ENCODE measurements around the gene HUNK.

The HUNK gene

DNA sequence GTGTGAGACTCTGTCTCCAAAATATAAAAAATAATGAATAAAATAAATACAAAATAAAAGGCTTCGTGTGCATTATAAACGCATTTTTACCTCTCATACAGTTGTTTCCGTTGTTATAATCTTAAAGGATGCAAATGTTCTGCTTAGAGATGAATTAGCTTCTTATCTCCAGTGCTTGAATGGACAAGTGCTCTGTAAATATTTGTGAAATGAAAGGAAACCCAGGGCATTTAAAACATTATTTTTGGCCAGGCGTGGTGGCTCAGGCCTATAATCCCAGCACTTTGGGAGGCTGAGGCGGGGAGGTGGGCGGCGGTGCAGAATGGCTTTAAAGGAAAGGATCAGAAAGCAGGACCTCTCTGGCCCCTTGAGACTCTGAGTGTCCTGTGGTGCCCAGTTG lies 94.5 kb downstream of the HUNK start:
- no peak for DNase-seq

DNA sequence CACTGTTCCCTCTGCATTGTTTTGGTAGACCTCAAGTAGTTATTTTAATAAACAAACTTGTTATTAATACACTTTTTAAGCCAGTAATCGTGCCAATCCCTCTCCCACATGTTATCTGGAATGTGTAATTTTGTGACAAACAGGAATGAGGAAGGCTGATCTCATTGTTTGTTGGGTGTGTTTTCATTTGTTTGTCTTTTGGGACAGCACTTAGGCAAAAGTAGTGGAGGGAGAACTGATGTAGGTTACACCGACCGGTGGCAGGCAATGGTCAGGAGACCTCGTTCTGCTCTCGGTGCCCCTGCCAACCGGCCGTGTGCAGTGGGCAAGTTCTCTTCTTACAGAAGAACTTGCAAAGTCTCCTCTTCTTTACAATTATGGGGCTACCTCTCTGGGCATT lies 99.8 kb downstream of the HUNK start:
- no peak for DNase-seq

DNA sequence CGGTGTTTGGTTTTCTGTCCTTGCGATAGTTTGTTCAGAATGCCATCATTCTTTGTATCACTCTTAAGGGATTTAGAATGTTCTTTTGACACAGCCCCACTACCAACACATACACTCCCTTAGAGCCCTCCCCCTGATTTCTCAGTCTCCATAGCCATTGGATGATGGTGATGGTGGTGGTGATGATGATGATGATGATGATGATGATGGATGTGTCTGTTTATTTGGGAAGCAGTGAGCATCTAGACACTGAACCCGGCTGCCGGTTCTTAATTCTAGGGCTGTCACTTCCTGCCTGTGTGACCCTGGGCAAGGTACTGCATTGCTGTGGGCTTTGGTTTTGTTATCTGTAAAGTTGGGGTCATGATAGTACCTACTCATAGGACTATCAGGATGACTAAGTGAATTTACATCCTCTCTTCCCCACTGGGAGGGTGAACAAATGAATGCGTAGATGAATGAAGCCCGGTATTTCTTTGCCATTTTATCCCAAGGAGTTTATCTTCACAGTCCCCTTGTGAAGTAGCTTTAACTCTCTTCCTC lies 100.7 kb downstream of the HUNK start:
- no peak for DNase-seq

DNA sequence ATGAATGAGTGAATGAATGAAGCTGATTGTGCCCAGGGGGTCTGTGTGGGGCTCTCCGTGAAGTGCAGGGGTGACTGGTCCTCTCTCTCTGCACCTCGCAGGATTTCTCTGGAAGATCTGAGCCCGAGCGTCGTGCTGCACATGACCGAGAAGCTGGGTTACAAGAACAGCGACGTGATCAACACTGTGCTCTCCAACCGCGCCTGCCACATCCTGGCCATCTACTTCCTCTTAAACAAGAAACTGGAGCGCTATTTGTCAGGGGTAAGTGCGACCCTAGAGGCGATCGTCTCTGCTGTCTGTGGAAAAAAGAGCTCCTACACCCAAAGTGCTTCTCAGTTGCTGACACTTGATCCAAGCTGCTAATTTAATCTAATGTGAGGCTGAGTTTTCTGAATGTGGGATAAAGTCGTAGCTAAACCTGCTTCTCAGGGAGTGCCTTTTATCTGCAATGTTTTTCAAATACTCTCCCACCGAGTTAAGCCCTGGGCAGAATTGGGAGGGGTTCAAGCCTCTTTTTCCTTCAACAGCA lies 101.7 kb downstream of the HUNK start:
- DNase-seq = no peak

DNA sequence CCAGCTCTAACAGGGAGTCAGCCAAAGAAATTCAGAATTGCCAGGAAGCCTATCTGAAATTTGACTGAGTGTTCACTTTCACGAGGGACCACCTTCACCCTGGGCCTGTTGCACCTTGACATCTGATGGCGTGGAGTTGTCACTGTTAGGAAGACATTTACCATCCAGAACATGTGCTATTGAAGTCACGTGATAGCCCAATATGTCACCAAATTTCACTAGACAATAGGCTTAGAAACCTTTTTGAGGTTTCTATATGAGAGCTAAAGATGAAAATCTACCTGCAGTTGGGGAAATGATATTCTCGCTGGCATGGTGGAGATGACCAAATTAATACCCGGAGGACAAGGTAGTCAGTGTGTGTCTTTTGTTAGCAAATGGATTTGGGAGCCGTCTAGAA lies 102.7 kb downstream of the HUNK start:
- no peak for DNase-seq

DNA sequence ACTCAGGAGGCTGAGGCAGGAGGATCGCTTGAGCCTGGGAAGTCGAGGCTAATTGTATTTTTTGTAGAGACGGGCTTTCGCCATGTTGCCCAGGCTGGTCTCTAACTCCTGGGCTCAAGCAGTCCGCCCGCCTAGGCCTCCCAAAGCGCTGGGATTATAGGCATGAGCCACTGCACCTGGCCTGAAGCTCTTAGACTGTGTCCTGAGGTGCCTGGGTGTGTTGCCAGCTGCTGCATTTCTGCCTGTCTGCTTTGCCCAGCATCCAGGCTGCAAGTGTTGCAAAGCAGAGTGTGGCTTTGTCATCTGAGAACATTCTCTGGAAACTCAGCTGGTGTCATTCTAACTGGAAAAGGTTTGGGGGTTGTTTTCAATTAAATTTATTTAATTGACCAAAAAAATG lies 105.0 kb downstream of the HUNK start:
- peak; percentile 76 for DNase-seq

DNA sequence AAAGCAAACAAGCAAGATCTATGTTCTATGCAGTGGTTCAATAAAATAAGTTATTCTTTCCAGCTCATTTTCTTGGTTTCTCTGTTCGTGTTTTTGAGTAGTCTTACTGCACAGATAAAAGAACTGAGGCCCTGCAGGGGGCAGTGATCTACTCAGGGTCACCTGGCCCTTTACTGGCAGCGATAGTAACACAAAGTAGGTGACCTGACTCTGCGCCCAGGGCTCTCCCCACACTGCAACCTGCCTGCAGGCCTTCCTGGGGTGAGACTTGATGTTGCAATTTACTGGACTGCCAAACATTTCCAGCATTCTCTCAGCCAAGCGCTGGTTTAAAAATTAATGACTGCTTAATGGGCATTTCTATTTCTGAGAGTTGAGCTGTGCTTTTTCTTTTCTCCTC lies 110.3 kb downstream of the HUNK start:
- DNase-seq = no peak

DNA sequence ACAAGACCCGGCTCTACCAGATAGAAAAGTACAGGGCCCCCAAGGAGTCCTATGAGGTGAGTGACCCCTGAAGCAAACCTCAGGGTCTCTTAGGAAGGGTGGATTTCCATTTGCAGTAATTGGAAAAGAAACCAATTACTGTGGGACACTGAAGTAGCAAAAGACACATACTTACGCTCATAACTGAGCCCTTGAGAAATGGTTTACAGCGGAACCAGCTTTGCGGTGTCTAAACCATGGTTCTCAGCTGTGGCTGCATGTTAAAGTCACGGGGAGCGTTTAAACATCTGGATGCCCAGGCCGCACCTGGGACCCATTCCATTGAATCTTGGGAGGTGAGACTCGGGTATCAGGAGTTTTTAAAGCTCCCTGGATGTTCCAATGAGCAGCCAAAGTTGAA lies 110.7 kb downstream of the HUNK start:
- DNase-seq = no peak

DNA sequence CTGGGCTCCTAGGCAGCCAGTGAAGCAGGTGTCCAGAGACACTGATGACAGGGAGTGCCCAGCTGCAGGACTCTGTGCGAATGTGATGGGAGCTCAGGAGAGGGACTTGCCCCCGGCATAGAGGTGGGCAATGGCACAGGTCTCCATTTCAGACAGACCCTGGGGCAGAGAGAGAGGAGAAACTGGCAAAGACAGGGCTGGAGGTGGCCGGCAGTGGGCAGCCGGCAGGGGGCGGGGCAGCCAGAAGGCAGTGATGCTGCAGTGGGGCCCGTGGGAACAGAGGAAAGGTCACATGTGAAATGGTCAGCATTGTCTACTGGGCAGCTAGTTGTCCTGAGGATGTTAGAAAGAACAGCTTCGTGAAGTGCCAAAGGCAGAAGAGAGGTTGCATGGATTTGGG lies 112.6 kb downstream of the HUNK start:
- no peak for DNase-seq

DNA sequence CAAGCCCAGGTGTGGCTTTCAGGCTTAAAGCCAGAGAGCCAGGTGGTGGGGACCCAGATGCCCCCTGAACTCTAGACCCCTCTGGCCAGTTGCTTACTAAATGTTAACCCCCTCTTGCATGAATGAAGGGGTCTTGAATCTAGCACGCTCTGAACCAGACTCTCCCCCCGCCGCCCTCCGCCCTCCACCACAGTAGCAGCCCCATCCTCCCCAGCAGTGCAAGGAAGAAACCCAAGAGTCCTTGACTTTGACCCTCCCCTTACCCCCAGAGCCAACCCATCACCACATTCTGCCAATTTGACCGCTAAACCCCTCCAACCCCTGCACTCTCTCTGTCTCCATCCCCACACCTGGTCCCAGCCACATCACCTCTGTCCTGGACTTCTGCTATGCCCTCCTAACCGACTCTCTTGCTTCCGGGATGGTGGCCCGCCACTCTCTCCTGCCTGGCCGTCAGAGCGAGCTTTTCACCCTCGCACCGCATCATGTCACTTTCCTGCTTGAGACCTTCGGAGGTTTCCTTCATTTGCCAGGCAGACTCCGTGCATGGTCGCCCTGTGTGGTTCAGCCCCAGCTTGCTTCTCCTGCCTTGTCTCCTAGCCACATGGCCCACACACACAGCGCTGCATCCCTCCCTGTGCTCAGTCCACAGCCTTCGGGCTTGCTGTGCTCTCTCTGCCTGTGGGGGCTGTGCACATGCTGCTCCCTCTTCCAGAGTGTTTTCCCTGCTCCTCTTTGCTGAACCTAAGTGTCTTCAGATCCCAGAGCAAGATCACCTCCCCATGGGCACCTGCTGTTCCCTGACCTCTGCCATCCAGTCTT lies 113.4 kb downstream of the HUNK start:
- no peak for DNase-seq

DNA sequence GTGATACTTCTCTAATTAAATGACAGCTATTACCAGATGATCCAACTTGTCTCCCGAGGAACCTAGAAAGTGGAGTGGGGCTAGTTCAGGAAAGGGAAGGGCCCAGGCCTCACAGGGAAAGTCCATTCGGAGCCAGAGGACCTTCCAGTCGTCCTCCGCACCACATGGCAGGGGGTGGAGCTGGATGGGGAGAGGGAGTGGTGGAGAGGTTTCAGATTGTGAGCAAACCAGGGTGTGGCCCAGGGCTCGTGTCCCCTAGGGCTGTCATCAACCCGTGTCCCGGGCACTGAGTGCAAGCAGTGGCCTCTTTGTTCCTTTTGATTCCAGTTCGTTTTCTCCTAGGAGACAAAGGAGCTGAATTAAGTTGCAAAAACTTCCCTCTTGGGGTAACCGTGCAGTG lies 114.9 kb downstream of the HUNK start:
- DNase-seq = no peak

DNA sequence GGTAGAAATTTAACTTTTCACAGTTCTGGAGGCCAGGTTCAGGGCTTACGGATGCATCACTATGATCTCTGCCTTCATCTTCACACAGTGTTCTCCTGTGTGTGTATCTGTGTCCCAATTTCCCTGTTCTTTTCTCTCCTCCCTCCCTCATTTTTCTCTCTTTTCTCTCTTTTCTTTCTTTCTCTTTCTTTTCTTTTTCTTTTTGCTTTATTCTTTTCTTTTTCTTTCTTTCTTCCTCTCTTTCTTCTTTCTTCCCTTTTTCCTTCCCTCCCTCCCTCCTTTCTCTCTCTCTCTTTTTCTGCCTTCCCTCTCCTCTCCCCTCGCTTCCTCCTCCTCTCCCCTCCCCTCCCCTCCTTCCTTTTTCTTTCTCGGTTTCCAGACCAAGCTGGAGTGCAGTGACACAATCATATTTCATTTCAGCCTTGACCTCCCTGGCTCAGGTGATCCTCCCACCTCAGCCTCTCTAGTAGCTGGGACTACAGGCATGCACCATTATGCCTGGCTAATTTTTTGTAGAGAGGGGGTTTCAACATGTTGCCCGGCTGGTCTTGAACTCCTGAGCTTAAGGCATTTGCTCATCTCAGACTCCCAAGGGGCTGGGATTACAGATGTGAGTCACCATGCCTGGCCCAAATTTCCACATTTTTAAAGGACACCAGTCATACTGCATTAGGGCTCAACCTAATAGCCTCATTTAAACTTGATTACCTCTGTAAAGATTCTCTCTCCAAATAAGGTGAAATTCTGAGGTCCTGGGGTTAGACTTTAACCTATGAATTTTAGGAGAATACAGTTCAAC lies 115.9 kb downstream of the HUNK start:
- DNase-seq = peak; percentile 13

DNA sequence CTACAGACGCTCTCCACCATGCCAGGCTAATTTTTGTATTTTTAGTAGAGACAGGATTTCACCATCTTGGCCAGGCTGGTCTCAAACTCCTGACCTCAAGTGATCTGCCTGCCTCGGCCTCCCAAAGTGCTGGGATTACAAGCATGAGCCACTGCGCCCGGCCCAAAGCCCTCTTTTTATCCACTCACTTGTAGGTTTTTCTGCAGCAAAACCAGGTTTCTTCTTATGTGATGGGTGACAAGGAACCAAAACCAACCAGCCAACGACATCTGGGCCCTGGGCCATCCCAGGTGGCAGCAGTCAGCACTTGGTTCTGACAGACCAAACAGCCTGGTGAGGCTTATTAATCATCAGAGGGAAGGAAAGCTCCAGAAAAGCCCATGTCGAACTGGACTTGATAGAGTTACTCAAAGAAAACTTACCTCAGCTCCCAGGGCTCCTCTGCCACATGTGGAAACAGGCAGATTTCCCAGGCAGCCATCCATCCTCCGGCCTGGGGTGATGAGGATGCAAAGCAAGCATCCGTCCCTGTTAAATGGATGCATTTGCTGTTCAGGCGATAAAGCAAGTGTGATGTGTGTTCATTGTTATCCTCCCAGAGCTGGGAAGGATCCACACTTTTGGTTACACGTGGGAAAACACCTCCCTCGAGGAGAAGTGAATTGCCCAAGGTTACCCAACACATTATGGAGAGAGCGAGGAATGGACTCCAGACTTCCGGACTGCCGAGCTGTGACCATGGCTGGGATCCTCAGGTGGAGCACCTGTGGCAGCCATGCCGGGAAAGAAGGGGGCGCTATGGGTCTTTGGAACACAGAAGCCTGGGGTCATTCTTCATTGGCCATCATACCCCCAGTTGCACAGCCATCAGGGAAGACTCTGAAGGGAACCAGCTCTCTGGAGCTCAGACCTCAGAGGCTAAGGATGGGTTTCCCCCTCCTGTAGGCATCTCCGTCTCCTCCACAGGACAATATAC lies 118.8 kb downstream of the HUNK start:
- DNase-seq = peak; percentile 50

DNA sequence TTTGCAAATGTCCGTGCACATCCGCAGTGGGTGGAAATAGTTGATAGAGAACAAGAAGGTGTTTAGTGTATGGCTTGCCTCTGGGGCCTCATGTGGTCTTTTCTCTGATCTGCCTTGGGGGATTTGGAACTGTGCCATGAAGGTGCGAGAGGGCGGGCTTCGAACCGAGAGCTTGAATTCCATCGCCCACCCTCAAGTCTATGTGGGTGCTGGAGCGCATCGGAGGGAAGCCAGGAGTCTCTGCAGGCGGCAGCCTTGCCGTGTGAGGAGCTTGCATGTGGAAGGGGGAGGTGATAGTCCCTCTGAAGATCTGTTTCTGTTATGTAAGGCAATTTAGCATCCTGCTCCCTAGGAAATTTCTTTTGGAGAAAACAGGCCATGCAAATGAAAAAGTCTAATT lies 119.6 kb downstream of the HUNK start:
- DNase-seq = no peak

DNA sequence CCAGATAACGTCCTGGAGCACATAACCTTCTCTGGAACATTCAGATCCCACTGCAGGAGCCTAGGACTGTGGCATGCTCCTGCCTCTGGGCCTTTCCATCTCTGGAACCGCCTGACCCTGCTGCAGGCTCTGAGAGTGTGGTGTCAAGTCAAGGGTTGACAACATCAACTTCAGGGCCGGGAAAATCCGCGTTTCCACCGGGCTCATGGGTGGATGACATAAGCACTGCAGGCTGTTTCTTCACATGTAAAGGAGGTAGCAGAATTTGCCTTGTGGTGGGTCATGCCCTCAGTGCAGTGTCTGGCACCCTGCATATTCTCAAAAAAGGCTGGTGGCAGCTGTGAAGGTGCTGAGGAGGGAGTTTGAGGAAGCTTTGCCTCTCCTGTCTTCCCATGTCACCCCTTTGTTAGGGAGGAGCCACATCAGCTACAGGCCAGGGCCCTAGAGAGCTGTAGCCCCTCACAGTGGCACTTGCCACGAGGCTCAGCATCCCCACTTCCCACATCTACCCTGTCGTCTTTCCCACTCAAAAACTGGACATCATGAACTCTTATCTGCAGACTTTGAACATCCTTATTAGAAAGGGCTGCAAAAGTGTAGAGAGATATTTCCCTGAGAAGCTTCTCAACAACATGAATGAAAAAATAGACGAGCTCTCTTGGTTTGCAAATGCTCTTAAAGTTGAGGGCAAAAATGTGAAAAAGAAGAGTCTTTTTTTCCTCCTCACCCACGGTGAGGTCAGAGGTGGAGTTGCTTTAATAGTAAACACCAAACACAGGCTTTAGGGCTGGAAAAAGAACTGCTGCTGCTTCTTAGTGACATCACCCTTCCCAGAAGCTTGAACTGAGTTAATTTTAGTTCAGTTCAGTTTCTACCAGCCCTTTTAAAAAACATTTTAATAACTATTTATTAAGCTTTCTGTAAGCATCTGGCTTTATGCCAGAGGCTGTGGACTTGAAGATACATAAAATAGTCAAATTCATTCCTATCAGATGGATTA lies 121.3 kb downstream of the HUNK start:
- no peak for DNase-seq

DNA sequence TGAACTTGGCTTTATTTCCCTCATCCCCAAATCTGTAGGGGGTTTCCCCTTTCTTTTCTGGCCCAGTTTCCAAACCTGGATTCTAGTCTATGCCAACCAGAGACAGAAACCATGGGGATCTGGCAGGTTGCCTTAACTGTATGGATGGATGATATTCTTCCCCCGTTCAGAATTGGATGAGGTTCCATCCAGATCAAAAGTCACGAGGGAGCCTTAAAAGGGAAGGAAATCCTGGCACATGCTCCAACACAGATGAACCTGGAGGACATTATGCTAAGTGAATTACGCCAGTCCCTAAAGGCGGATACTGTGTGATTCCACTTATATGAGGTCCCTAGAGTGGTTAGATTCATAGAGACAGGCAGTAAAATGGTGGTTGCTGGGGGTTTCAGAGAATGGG lies 124.4 kb downstream of the HUNK start:
- DNase-seq = no peak

DNA sequence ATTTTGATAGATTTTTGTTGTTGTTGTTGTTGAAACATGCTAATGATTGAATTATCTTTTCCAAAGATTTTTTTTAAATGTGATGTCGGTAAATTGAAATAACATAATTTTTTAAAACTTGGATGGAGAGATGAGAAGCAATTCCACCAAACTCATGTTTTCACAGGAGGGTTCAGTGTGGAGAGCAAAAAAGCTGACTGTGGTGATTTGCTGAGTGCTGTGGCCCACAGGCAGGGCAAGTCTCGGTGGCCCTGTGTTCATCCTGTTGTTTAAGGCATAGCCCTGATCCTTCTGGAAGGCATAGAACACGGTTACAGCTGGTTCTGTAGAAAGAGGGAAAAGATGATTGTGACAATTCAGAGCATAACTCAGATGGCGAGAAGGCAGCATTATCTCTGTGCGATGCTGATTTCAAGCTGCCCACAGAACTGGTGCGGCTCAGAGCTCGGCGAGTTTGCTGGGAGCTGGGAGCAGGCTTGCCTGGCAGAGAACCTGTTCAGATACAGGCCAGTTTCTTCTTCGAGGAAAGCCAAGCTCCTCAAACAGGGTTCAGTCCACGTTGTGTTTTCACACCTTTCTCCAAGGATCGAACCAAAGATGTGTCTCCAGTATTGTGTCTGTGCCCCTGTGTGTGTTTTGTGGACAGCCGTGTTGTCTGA lies 127.1 kb downstream of the HUNK start:
- DNase-seq = no peak

DNA sequence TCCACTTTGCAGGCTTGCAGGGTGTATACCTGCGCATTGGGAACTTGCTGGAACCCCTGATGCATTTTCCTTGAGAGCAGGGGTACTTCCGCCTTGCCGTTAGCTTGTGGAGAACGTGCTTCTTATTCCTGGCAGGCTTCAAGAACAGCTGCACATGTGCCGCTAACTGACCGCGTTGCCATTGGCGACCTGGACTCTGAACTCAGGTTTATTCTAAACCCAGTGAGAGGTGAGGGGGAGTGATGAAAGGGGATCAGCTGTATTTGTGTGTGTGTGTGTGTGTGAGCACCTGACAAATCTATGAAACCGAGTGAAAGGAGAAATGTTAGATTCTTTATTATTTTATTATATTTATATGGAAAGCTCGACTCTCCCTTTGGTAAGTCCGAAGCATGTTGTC lies 128.6 kb downstream of the HUNK start:
- DNase-seq = peak; percentile 28

DNA sequence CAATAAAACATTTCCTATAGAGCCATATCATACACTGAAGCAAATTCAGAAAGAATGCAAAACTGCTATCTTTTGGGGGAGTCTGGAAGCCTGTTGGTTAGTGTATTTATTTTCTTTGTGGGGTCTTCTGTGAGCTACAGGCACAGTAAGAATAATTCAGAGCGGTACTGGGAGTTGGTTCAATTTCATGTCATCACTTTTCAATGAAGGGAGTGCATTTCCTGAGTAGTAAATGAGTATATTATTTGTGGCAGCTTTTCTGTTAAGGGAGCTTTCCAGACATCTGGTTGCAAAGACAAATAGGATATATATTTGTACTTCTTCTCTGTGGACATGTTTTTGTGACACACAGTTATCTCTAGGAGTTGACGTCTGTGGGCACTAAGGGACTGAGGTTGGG lies 130.6 kb downstream of the HUNK start:
- DNase-seq = no peak

DNA sequence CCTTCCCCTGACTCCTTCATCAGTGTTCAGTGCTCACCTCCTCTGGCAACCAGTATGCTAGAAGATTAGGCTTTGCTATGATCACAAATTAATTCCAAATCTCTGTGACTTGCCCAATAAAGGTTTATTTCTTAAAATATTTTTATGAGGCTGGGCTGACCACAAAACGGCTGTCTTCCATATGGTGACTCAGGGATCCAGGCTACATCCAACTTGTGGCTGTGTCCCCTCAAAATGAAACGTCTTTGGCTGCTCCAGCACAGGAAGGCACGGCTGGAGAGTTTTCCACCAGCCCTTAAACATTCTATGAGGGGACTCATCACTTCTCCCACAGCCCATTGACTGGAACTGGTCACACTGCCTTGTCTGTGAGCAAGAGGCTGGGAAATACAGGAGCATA lies 131.5 kb downstream of the HUNK start:
- no peak for DNase-seq

DNA sequence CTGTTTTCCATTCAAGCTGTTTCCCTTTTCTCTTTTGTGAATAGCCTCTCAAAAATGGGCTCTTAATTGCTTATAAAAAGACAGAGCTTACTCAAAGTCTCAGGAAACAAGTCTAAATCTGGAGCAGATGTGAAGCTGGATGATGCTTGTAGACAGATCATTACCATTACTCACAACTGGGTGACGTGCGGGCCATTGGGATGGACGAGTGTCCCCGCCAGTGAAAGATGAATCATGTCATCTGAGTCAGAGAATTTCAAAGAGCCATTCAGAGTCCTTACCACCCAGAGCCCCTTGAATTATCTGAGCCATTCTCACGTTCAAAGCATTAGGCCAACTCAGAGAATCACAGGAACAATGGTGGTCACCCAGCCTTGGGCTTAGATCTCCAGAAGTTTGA lies 134.6 kb downstream of the HUNK start:
- no peak for DNase-seq
